Lower leg skin (tissue), 3 donors: ENCODE measurements around the gene RAVER2.

ENCODE experiments used
- POLR2A ChIP-seq, 2 donors: fragments of 450-650 bp; IDR thresholded peaks; one replicate each; pipeline ENCODE4 v1.6.1; 2016 to 2017; ENCODE audit warnings: antibody characterized with exemption in 2 of 2, mild to moderate bottlenecking in 1 of 2, moderate library complexity in 1 of 2
- TF ChIP-seq, protein P1 (sequence below), 3 donors: fragments of 450-650 bp; IDR thresholded peaks; one replicate each; pipeline ENCODE4 v1.5.1; 2016; ENCODE audit warnings: antibody characterized with exemption in 3 of 3, mild to moderate bottlenecking in 3 of 3, moderate library complexity in 2 of 3

DNA sequence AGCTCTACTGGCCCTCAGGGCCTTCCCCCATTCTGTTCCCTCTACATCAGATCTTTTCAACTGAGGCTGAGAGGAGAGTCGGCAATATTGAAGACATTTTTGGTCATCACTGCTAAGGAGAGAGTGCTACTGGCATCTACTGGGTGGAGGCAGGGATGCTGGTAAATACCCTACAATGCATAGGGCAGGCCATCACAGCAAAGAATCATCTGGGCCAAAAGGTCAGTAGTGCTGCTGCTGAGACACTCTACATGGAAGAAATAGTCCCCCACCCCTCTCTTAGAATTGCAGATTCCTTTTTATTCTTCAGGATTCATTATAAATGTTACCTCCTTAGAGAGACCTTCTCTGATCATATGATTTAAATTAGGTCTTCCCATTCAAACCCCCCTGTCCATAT lies 127.2 kb downstream of the RAVER2 start:
- TF ChIP-seq, protein P1, sequence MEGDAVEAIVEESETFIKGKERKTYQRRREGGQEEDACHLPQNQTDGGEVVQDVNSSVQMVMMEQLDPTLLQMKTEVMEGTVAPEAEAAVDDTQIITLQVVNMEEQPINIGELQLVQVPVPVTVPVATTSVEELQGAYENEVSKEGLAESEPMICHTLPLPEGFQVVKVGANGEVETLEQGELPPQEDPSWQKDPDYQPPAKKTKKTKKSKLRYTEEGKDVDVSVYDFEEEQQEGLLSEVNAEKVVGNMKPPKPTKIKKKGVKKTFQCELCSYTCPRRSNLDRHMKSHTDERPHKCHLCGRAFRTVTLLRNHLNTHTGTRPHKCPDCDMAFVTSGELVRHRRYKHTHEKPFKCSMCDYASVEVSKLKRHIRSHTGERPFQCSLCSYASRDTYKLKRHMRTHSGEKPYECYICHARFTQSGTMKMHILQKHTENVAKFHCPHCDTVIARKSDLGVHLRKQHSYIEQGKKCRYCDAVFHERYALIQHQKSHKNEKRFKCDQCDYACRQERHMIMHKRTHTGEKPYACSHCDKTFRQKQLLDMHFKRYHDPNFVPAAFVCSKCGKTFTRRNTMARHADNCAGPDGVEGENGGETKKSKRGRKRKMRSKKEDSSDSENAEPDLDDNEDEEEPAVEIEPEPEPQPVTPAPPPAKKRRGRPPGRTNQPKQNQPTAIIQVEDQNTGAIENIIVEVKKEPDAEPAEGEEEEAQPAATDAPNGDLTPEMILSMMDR (IDR thresholded peaks at IDR 0.05) = no peak
- no peak for TF ChIP-seq POLR2A (IDR thresholded peaks at IDR 0.05)
